Tibial nerve (tissue), 3 donors: ENCODE measurements around the gene NEU1.

Experiments used
- POLR2A ChIP-seq, 2 donors: fragments of 450-650 bp; IDR thresholded peaks; one replicate each; pipeline ENCODE4 v1.6.1; 2017; ENCODE audit warnings: antibody characterized with exemption in 2 of 2, mild to moderate bottlenecking in 2 of 2, moderate library complexity in 2 of 2
- TF ChIP-seq, protein P1 (sequence below), 5 experiments: fragments of 200-600 bp in 3 of 5; fragments of 450-650 bp in 2 of 5; sonication (generic) in 3 of 5; IDR thresholded peaks; one replicate each; pipeline ENCODE4 v1.5.1; 2016 to 2019; ENCODE audit warnings: antibody characterized with exemption in 5 of 5, mild to moderate bottlenecking in 3 of 5, moderate library complexity in 2 of 5

DNA sequence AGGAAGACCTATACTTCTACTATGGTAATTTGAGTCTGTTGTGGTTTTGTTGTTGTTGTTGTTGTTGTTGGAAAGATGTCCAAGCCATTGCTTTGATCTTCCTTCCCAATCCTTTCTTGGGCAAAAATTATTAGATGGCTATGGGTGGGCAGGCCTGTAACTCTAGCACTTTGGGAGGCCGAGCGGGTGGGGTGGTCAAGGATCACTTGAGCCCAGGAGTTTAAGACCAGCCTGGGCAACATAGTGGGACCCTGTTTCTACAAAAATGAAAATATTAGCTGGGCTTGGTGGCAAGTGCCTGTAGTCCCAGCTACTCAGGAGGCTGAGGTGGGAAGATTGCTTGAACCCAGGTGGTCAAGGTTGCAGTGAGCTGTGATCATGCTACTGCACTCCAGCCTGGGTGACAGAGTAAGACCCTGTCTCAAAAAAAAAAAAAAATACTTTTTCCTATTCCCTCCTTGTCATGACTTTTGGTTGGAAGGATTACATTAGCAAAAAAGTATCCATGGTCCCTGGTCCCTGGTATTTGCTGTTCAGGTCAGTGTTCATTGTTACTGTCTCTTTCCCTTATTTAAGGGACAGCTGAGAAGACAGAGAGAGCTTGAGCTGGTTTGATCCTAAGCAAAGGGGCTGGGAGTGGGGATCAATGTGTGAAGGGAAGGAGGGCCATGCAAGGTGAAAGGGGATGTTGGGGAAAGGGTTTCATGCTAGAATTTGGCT lies 11.7 kb downstream of the NEU1 start:
- TF ChIP-seq, protein P1, sequence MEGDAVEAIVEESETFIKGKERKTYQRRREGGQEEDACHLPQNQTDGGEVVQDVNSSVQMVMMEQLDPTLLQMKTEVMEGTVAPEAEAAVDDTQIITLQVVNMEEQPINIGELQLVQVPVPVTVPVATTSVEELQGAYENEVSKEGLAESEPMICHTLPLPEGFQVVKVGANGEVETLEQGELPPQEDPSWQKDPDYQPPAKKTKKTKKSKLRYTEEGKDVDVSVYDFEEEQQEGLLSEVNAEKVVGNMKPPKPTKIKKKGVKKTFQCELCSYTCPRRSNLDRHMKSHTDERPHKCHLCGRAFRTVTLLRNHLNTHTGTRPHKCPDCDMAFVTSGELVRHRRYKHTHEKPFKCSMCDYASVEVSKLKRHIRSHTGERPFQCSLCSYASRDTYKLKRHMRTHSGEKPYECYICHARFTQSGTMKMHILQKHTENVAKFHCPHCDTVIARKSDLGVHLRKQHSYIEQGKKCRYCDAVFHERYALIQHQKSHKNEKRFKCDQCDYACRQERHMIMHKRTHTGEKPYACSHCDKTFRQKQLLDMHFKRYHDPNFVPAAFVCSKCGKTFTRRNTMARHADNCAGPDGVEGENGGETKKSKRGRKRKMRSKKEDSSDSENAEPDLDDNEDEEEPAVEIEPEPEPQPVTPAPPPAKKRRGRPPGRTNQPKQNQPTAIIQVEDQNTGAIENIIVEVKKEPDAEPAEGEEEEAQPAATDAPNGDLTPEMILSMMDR (IDR thresholded peaks at IDR 0.05) = no peak
- no peak for TF ChIP-seq POLR2A (IDR thresholded peaks at IDR 0.05)
